Caco-2 (cell line): ENCODE data around the gene KCTD15. TPM values are rescaled to one million over a fixed set of nuclear protein-coding genes. Genes with fewer than 3 reads are reported as not detected.

Experiments used
- BruUV-seq: library from RNA; stranded (reverse); fragments of 400-500 nt; replicated peaks from 2 replicates; lab custom pipeline; 2021; lab: Mats Ljungman, UMichigan
- CTCF ChIA-PET: fragments of 300-600 bp; sonication (Branson Sonifier 250); formaldehyde crosslinking; loops from one replicate; lab custom pipeline; 2022; ENCODE audit warnings: antibody characterized with exemption; lab: Charles Lee
- POLR2A ChIA-PET: fragments of 300-600 bp; sonication (Branson Sonifier 250); formaldehyde crosslinking; loops from one replicate; lab custom pipeline; 2022; ENCODE audit warnings: antibody characterized with exemption; lab: Charles Lee
- DNase-seq, 2 experiments: peaks; one replicate each; pipeline versions ENCODE4 v3.0.0 to v3.0.0-alpha.2; 2020 to 2022
- H3K27me3 ChIP-seq: replicated peaks from 2 replicates; pipeline ENCODE4 v1.6.0; 2011; ENCODE audit warnings: low read length; ENCODE audit not compliant: control insufficient read depth, insufficient read depth
- H3K36me3 ChIP-seq: 2 replicates; pipeline ENCODE4 v1.5.1; 2011; ENCODE audit warnings: low read length; ENCODE audit not compliant: control insufficient read depth, insufficient read depth
- H3K4me1 ChIP-seq: fragments of 250-450 bp; sonication (Bioruptor Pico); 2 replicates; pipeline ENCODE4 v1.5.1; 2020; ENCODE audit warnings: mild to moderate bottlenecking
- H3K4me3 ChIP-seq: 2 replicates; pipeline ENCODE4 v1.5.1; 2011; ENCODE audit warnings: low read depth, mild to moderate bottlenecking, control low read depth, low read length
- H3K9me3 ChIP-seq: fragments of 250-450 bp; sonication (Bioruptor Pico); 2 replicates; pipeline ENCODE4 v1.5.1; 2020; ENCODE audit warnings: mild to moderate bottlenecking, moderate library complexity
- H3K27ac Mint-ChIP-seq: one replicate; pipeline ENCODE4 v1.8.0; 2022; ENCODE audit warnings: mixed read lengths; ENCODE audit not compliant: unreplicated experiment
- H3K27me3 Mint-ChIP-seq: one replicate; pipeline ENCODE4 v1.8.0; 2022; ENCODE audit warnings: mixed read lengths; ENCODE audit not compliant: insufficient read depth, unreplicated experiment
- H3K36me3 Mint-ChIP-seq: one replicate; pipeline ENCODE4 v1.8.0; 2022; ENCODE audit warnings: mild to moderate bottlenecking, mixed read lengths; ENCODE audit not compliant: insufficient read depth, unreplicated experiment
- H3K4me1 Mint-ChIP-seq: one replicate; pipeline ENCODE4 v1.8.0; 2022; ENCODE audit warnings: low read depth, mixed read lengths; ENCODE audit not compliant: unreplicated experiment
- H3K4me3 Mint-ChIP-seq: one replicate; pipeline ENCODE4 v1.8.0; 2022; ENCODE audit warnings: mild to moderate bottlenecking, moderate library complexity, mixed read lengths; ENCODE audit not compliant: unreplicated experiment
- H3K9me3 Mint-ChIP-seq: one replicate; pipeline ENCODE4 v1.8.0; 2022; ENCODE audit warnings: mixed read lengths; ENCODE audit not compliant: unreplicated experiment
- CTCF ChIP-seq, 2 experiments: fragments of 200-600 bp in 1 of 2; IDR thresholded peaks; 1 replicate in 1 of 2; 2 replicates in 1 of 2; pipeline versions ENCODE4 v1.5.1 to v1.8.0; 2011 to 2022; ENCODE audit warnings: antibody characterized with exemption in 1 of 2, control low read depth in 1 of 2, inconsistent platforms in 1 of 2, low read depth in 1 of 2, low read length in 1 of 2, mild to moderate bottlenecking in 1 of 2, moderate library complexity in 1 of 2; ENCODE audit not compliant: insufficient read depth in 1 of 2, severe bottlenecking in 1 of 2, unreplicated experiment in 1 of 2
- intact Hi-C: fragments of 100-400 bp; cut with micrococcal nuclease; formaldehyde crosslinking; loops from one replicate; pipeline ENCODE4 v1.10.0; 2022; ENCODE audit not compliant: unreplicated experiment
- total RNA-seq: library from RNA; stranded (reverse); gene quantifications from 2 replicates; pipeline ENCODE4 v1.2.3, GENCODE V29; 2022

KCTD15 gene
- total RNA-seq, 1 experiment from 2014 or later, result 34.6 TPM

GRCh38 chr19:33754361-33754760 is 42.3 kb upstream of the KCTD15 start:
- BruUV-seq, result no TSS peak
- intact Hi-C loops, result no loop called here
- Mint-ChIP-seq H3K36me3 (no peaks in the 10 kb centered on the region), H3K27me3 (peaks cover 9% of the 10 kb centered on the region), H3K4me1 (no peaks in the 10 kb centered on the region), H3K27ac (no peak overlapping the region), H3K4me3 (no peak overlapping the region), H3K9me3 (no peaks in the 10 kb centered on the region)
- no peak overlapping the region for H3K4me3 ChIP-seq
- TF ChIP-seq CTCF (IDR thresholded peaks at IDR 0.05; ENCODE audit: insufficient read depth in 1 of 2, low read depth in 1 of 2, low read length in 1 of 2, severe bottlenecking in 1 of 2, unreplicated experiment in 1 of 2), result no peak
- no peak for DNase-seq
- H3K9me3 ChIP-seq, result no peaks in the 10 kb centered on the region
- no peaks in the 10 kb centered on the region for H3K4me1 ChIP-seq
- ChIA-PET POLR2A (no interaction called here), CTCF (interaction anchor here (0.8 kb wide), 1 partner anchor 24 kb away, joined by 3 read pairs; no protein-coding TSS in a partner anchor)
- H3K27me3 ChIP-seq, result no peaks in the 10 kb centered on the region; the same call in 1 of the 2 replicates
- H3K36me3 ChIP-seq, result no peaks in the 10 kb centered on the region

- no peaks in the 10 kb centered on the region for H3K9me3 ChIP-seq
- H3K27me3 ChIP-seq, result no peaks in the 10 kb centered on the region; the same call in 1 of the 2 replicates
- H3K27ac Mint-ChIP-seq, result no peak overlapping the region
- H3K4me3 Mint-ChIP-seq, result no peak overlapping the region
- no peaks in the 10 kb centered on the region for H3K36me3 ChIP-seq
- no peak overlapping the region for H3K4me3 ChIP-seq
- ChIA-PET CTCF (no interaction called here), POLR2A (no interaction called here)
- no peak for DNase-seq
- H3K36me3 Mint-ChIP-seq, result no peaks in the 10 kb centered on the region
- H3K4me1 ChIP-seq, result no peaks in the 10 kb centered on the region
- no peaks in the 10 kb centered on the region for H3K9me3 Mint-ChIP-seq
- intact Hi-C loops, result no loop called here
- peaks cover 14% of the 10 kb centered on the region for H3K27me3 Mint-ChIP-seq
- TF ChIP-seq CTCF (IDR thresholded peaks at IDR 0.05; ENCODE audit: insufficient read depth in 1 of 2, low read depth in 1 of 2, low read length in 1 of 2, severe bottlenecking in 1 of 2, unreplicated experiment in 1 of 2), result no peak
- no TSS peak for BruUV-seq
- no peaks in the 10 kb centered on the region for H3K4me1 Mint-ChIP-seq
Measured at GRCh38 chr19:33755099-33756035, 41.3 kb upstream of the KCTD15 start.

GRCh38 chr19:33756177-33756576 is 40.5 kb upstream of the KCTD15 start:
- intact Hi-C loops, result no loop called here
- Mint-ChIP-seq H3K36me3 (no peaks in the 10 kb centered on the region), H3K4me3 (no peak overlapping the region), H3K4me1 (no peaks in the 10 kb centered on the region), H3K9me3 (no peaks in the 10 kb centered on the region), H3K27ac (no peak overlapping the region), H3K27me3 (peaks cover 19% of the 10 kb centered on the region)
- no peaks in the 10 kb centered on the region; the same call in 1 of the 2 replicates for H3K27me3 ChIP-seq
- H3K36me3 ChIP-seq, result no peaks in the 10 kb centered on the region
- no peaks in the 10 kb centered on the region for H3K9me3 ChIP-seq
- TF ChIP-seq CTCF (IDR thresholded peaks at IDR 0.05; ENCODE audit: insufficient read depth in 1 of 2, low read depth in 1 of 2, low read length in 1 of 2, severe bottlenecking in 1 of 2, unreplicated experiment in 1 of 2), result no peak
- no peak overlapping the region for H3K4me3 ChIP-seq
- no peak for DNase-seq
- ChIA-PET CTCF (no interaction called here), POLR2A (no interaction called here)
- no TSS peak for BruUV-seq
- no peaks in the 10 kb centered on the region for H3K4me1 ChIP-seq
